ENCODE measurements around the gene C11orf68.

GRCh38 chr11:65932558-65932919, 13.7 kb upstream of the C11orf68 start:
- TF ChIP-seq POLR2AphosphoS5 (IDR thresholded peaks at IDR 0.05; ENCODE audit: low read depth, low read length) (no peak), SIN3A (IDR thresholded peaks at IDR 0.05; ENCODE audit: borderline replicate concordance, insufficient read depth, low read length) (no peak), TAF1 (IDR thresholded peaks at IDR 0.05; ENCODE audit: borderline replicate concordance, insufficient read depth, low read length) (no peak), FOXP2 (optimal IDR thresholded peaks at IDR 0.05; ENCODE audit: borderline replicate concordance, extremely low read depth, extremely low read length, insufficient read depth) (no peak)
- TF ChIP-seq, protein P1, sequence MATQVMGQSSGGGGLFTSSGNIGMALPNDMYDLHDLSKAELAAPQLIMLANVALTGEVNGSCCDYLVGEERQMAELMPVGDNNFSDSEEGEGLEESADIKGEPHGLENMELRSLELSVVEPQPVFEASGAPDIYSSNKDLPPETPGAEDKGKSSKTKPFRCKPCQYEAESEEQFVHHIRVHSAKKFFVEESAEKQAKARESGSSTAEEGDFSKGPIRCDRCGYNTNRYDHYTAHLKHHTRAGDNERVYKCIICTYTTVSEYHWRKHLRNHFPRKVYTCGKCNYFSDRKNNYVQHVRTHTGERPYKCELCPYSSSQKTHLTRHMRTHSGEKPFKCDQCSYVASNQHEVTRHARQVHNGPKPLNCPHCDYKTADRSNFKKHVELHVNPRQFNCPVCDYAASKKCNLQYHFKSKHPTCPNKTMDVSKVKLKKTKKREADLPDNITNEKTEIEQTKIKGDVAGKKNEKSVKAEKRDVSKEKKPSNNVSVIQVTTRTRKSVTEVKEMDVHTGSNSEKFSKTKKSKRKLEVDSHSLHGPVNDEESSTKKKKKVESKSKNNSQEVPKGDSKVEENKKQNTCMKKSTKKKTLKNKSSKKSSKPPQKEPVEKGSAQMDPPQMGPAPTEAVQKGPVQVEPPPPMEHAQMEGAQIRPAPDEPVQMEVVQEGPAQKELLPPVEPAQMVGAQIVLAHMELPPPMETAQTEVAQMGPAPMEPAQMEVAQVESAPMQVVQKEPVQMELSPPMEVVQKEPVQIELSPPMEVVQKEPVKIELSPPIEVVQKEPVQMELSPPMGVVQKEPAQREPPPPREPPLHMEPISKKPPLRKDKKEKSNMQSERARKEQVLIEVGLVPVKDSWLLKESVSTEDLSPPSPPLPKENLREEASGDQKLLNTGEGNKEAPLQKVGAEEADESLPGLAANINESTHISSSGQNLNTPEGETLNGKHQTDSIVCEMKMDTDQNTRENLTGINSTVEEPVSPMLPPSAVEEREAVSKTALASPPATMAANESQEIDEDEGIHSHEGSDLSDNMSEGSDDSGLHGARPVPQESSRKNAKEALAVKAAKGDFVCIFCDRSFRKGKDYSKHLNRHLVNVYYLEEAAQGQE (IDR thresholded peaks at IDR 0.05; ENCODE audit: insufficient read depth in 1 of 2, low read depth in 2 of 2, low read length in 2 of 2) = no peak

All from PFSK-1 (cell line).